ENCODE data around the gene IDS.

DNA sequence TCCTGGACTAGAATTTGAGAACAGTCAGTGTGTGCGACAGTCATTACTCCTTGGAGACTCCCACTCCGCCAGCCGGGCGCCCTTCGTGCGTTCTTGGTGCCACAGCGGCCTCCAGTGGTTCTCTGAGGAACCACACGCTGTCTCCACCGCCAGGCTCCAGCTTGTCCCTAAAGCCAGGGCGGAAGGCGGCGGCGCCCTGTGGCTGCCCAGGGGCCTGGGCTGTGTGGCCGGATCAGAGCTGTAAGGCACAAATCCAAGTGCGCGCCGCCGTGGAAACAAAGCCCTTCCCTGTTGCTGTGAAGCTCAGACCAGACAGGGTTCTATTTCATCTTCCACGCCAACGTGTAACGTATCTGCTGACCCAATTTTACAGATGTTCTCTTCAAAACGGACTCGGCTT is 34.2 kb downstream of the IDS start:
- TF ChIP-seq, protein P1, sequence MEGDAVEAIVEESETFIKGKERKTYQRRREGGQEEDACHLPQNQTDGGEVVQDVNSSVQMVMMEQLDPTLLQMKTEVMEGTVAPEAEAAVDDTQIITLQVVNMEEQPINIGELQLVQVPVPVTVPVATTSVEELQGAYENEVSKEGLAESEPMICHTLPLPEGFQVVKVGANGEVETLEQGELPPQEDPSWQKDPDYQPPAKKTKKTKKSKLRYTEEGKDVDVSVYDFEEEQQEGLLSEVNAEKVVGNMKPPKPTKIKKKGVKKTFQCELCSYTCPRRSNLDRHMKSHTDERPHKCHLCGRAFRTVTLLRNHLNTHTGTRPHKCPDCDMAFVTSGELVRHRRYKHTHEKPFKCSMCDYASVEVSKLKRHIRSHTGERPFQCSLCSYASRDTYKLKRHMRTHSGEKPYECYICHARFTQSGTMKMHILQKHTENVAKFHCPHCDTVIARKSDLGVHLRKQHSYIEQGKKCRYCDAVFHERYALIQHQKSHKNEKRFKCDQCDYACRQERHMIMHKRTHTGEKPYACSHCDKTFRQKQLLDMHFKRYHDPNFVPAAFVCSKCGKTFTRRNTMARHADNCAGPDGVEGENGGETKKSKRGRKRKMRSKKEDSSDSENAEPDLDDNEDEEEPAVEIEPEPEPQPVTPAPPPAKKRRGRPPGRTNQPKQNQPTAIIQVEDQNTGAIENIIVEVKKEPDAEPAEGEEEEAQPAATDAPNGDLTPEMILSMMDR (conservative IDR thresholded peaks at IDR 0.05), result peak; percentile 86
- TF ChIP-seq ZFX (IDR thresholded peaks at IDR 0.05), result no peak
